Measurements from ENCODE around the gene PRPF6. TPM values are rescaled to one million over a fixed set of nuclear protein-coding genes. Genes with fewer than 3 reads are reported as not detected.

Gene PRPF6
- total and polyA plus RNA-seq, 2 donors (not counting 1 experiment from before 2014, with no cell fraction given): 31.7 to 82.9 TPM

DNA sequence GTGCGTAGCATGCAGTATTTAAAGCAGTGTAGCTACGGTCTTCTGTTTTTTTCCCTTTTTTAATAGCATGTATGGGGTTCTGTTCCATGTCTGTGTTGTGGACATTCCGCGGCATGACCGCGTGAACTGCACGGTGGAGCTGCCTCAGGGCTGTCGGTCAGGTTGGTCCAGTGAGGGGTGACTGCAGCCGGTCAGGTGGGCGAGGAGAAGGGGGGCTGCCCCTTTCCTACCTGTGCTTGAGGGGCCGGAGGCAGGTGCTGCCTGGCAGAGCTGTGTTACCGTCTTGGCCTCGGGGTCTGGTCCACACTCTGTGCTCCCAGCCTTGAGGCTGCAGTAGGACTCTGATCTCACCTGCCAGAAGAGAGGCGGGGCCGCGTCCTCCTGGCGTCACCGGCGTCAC is 49.2 kb upstream of the PRPF6 start:
- Mint-ChIP-seq H3K27me3 (no peaks in the 10 kb centered on the region), H3K4me1 (no peaks in the 10 kb centered on the region), H3K4me3 (no peak overlapping the region), H3K27ac (no peak overlapping the region), H3K9me3 (ENCODE audit: insufficient read depth) (no peaks in the 10 kb centered on the region)
- Histone ChIP-seq H2AFZ (ENCODE audit: insufficient read depth, low read depth, low read length, poor library complexity, severe bottlenecking) (no peak overlapping the region), H4K20me1 (ENCODE audit: control insufficient read depth, insufficient read depth, low read length, poor library complexity, severe bottlenecking) (peaks cover 79% of the 10 kb centered on the region), H3K4me3 (ENCODE audit: control extremely low read depth in 1 of 5, extremely low read depth in 1 of 5, insufficient read depth in 1 of 5, low read depth in 2 of 5, low read length in 4 of 5) (no peak overlapping the region), H3K4me2 (replicated peaks; ENCODE audit: low read depth, low read length, poor library complexity, severe bottlenecking) (no peak overlapping the region), H3K4me1 (ENCODE audit: control insufficient read depth in 2 of 2, insufficient read depth in 2 of 2, low read length in 2 of 2) (no peaks in the 10 kb centered on the region), H3K79me2 (ENCODE audit: control insufficient read depth, insufficient read depth, low read length) (peaks cover 72% of the 10 kb centered on the region), H3K27ac (ENCODE audit: low read length in 2 of 2) (no peak overlapping the region), H3K36me3 (replicated peaks in 1 of 2; ENCODE audit: control extremely low read depth in 1 of 2, control insufficient read depth in 1 of 2, extremely low read depth in 1 of 2, insufficient read depth in 2 of 2, low read length in 1 of 2) (peaks cover 3 to 71% of the 10 kb centered on the region in 2 experiments), H3K27me3 (replicated peaks in 1 of 4; ENCODE audit: control extremely low read depth in 1 of 4, control insufficient read depth in 3 of 4, insufficient read depth in 4 of 4, low read length in 3 of 4) (no peaks in the 10 kb centered on the region), H3K9ac (ENCODE audit: low read length) (no peak overlapping the region), H3K9me3 (ENCODE audit: control extremely low read depth in 1 of 3, control insufficient read depth in 2 of 3, insufficient read depth in 1 of 3, low read length in 2 of 3) (no peaks in the 10 kb centered on the region)
- DNase-seq (no peak), ATAC-seq (ENCODE audit: low read depth) (no peak)
- CTCF ChIA-PET: no interaction called here
- intact Hi-C loops (cut with micrococcal nuclease): no loop called here
- POLR2A ChIA-PET: no interaction called here
- 98% methylated on average over 18 of the region's 19 CpGs for WGBS (ENCODE audit: insufficient coverage)
- TF ChIP-seq, protein P1, sequence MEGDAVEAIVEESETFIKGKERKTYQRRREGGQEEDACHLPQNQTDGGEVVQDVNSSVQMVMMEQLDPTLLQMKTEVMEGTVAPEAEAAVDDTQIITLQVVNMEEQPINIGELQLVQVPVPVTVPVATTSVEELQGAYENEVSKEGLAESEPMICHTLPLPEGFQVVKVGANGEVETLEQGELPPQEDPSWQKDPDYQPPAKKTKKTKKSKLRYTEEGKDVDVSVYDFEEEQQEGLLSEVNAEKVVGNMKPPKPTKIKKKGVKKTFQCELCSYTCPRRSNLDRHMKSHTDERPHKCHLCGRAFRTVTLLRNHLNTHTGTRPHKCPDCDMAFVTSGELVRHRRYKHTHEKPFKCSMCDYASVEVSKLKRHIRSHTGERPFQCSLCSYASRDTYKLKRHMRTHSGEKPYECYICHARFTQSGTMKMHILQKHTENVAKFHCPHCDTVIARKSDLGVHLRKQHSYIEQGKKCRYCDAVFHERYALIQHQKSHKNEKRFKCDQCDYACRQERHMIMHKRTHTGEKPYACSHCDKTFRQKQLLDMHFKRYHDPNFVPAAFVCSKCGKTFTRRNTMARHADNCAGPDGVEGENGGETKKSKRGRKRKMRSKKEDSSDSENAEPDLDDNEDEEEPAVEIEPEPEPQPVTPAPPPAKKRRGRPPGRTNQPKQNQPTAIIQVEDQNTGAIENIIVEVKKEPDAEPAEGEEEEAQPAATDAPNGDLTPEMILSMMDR (IDR thresholded peaks at IDR 0.05): no peak
- TF ChIP-seq EZH2 (IDR thresholded peaks at IDR 0.05; ENCODE audit: borderline replicate concordance, insufficient read depth, low read depth, low read length, poor library complexity, severe bottlenecking): no peak

DNA sequence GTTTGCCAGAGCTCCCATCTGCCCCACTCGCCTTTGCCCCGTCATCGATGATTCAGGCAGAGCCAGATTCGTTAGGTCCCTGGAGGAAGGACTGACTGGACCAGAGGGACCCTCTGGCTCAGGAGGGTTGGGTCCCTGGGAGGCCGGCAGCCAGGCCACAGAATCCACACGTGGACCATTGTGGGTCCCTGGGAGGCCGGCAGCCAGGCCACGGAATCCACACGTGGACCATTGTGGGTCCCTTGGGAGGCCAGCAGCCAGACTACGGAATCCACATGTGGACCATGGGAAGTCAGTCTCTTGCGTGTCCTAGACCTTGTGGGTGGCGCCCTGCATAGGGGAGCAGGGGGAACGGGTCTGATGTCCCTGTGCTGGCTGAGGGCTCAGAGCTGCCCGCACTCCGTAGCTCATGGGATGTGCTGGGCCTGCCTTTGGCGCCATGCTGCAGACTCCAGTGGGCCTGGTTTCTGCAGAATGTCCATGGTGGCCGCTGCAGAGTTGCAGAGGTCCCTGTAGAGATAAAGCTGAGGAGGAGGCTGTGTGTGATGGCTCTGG is 48.2 kb upstream of the PRPF6 start:
- peaks cover 71% of the 10 kb centered on the region for H4K20me1 ChIP-seq (ENCODE audit: control insufficient read depth, insufficient read depth, low read length, poor library complexity, severe bottlenecking)
- H3K9me3 ChIP-seq (ENCODE audit: control extremely low read depth in 1 of 3, control insufficient read depth in 2 of 3, insufficient read depth in 1 of 3, low read length in 2 of 3): no peaks in the 10 kb centered on the region
- no peak overlapping the region for H3K4me3 ChIP-seq (ENCODE audit: control extremely low read depth in 1 of 5, extremely low read depth in 1 of 5, insufficient read depth in 1 of 5, low read depth in 2 of 5, low read length in 4 of 5)
- Mint-ChIP-seq H3K9me3 (ENCODE audit: insufficient read depth) (no peaks in the 10 kb centered on the region), H3K4me3 (no peak overlapping the region), H3K4me1 (peaks cover under 1% of the 10 kb centered on the region), H3K27me3 (no peaks in the 10 kb centered on the region), H3K27ac (no peak overlapping the region)
- intact Hi-C loops (cut with micrococcal nuclease): no loop called here
- ATAC-seq (ENCODE audit: low read depth) (no peak), DNase-seq (no peak)
- no peak overlapping the region for H3K4me2 ChIP-seq (replicated peaks; ENCODE audit: low read depth, low read length, poor library complexity, severe bottlenecking)
- WGBS (ENCODE audit: insufficient coverage): 96% methylated on average over 17 of the region's 17 CpGs
- ChIA-PET POLR2A (no interaction called here), CTCF (interaction anchor here (0.7 kb wide), 1 partner anchor 26 kb away, joined by 3 read pairs; no protein-coding TSS in a partner anchor)
- peaks cover 3 to 72% of the 10 kb centered on the region in 2 experiments for H3K36me3 ChIP-seq (replicated peaks in 1 of 2; ENCODE audit: control extremely low read depth in 1 of 2, control insufficient read depth in 1 of 2, extremely low read depth in 1 of 2, insufficient read depth in 2 of 2, low read length in 1 of 2)
- H3K27ac ChIP-seq (ENCODE audit: low read length in 2 of 2): no peak overlapping the region
- H3K27me3 ChIP-seq (replicated peaks in 1 of 4; ENCODE audit: control extremely low read depth in 1 of 4, control insufficient read depth in 3 of 4, insufficient read depth in 4 of 4, low read length in 3 of 4): no peaks in the 10 kb centered on the region
- H2AFZ ChIP-seq (ENCODE audit: insufficient read depth, low read depth, low read length, poor library complexity, severe bottlenecking): no peak overlapping the region
- no peak overlapping the region for H3K9ac ChIP-seq (ENCODE audit: low read length)
- TF ChIP-seq, protein P1 (IDR thresholded peaks at IDR 0.05): no peak
- no peak for TF ChIP-seq EZH2 (IDR thresholded peaks at IDR 0.05; ENCODE audit: borderline replicate concordance, insufficient read depth, low read depth, low read length, poor library complexity, severe bottlenecking)
- H3K4me1 ChIP-seq (ENCODE audit: control insufficient read depth in 2 of 2, insufficient read depth in 2 of 2, low read length in 2 of 2): no peaks in the 10 kb centered on the region
- H3K79me2 ChIP-seq (ENCODE audit: control insufficient read depth, insufficient read depth, low read length): peaks cover 63% of the 10 kb centered on the region
